Chondrocyte (in vitro differentiated cells): ENCODE measurements around the gene LARGE2. TPM values are rescaled to one million over a fixed set of nuclear protein-coding genes. Genes with fewer than 3 reads are reported as not detected.

Experiments
- DNase-seq: peaks from one replicate; pipeline ENCODE4 v3.0.0; 2021; ENCODE audit warnings: mixed read lengths, low spot score
- H3K27ac Mint-ChIP-seq: one replicate; pipeline ENCODE4 v1.8.0; 2021; ENCODE audit warnings: mild to moderate bottlenecking, moderate library complexity, mixed read lengths; ENCODE audit not compliant: unreplicated experiment
- H3K27me3 Mint-ChIP-seq: 2 replicates; pipeline ENCODE4 v1.8.0; 2021; ENCODE audit warnings: low read depth, mixed read lengths
- H3K36me3 Mint-ChIP-seq: 2 replicates; pipeline ENCODE4 v1.8.0; 2021; ENCODE audit warnings: low read depth, mixed read lengths
- H3K4me1 Mint-ChIP-seq: 2 replicates; pipeline ENCODE4 v1.8.0; 2021; ENCODE audit warnings: low read depth, mild to moderate bottlenecking, mixed read lengths
- H3K4me3 Mint-ChIP-seq: one replicate; pipeline ENCODE4 v1.8.0; 2021; ENCODE audit warnings: mild to moderate bottlenecking, moderate library complexity, mixed read lengths; ENCODE audit not compliant: unreplicated experiment
- H3K9me3 Mint-ChIP-seq: 2 replicates; pipeline ENCODE4 v1.8.0; 2021; ENCODE audit warnings: low read depth, mixed read lengths
- CTCF ChIP-seq: fragments of 200-600 bp; sonication (generic); IDR thresholded peaks from 2 replicates; pipeline ENCODE4 v1.5.0; 2021; ENCODE audit warnings: antibody characterized with exemption, mild to moderate bottlenecking, moderate library complexity
- total RNA-seq: library from RNA; stranded (reverse); gene quantifications from 3 replicates; pipeline ENCODE4 v1.2.1, GENCODE V29; 2021

LARGE2 gene
- total RNA-seq, 1 donor from 2014 or later: not detected

GRCh38 chr11:45939836-45940235 lies 17.4 kb downstream of the LARGE2 start:
- Mint-ChIP-seq H3K36me3 (peaks cover 17% of the 10 kb centered on the region), H3K9me3 (no peaks in the 10 kb centered on the region), H3K4me1 (no peaks in the 10 kb centered on the region), H3K4me3 (no peak overlapping the region), H3K27ac (no peak overlapping the region), H3K27me3 (no peaks in the 10 kb centered on the region)
- DNase-seq: no peak
- TF ChIP-seq CTCF: no peak

- H3K36me3 Mint-ChIP-seq: peaks cover 28% of the 10 kb centered on the region
- no peaks in the 10 kb centered on the region for H3K9me3 Mint-ChIP-seq
- no peak overlapping the region for H3K27ac Mint-ChIP-seq
- H3K4me3 Mint-ChIP-seq: no peak overlapping the region
- no peak for TF ChIP-seq CTCF
- DNase-seq: no peak
- H3K4me1 Mint-ChIP-seq: no peaks in the 10 kb centered on the region
- no peaks in the 10 kb centered on the region for H3K27me3 Mint-ChIP-seq
Measured at GRCh38 chr11:45941285-45941684, 18.8 kb downstream of the LARGE2 start.

- Mint-ChIP-seq H3K4me3 (no peak overlapping the region), H3K27ac (no peak overlapping the region), H3K27me3 (no peaks in the 10 kb centered on the region), H3K9me3 (no peaks in the 10 kb centered on the region), H3K36me3 (peaks cover 29% of the 10 kb centered on the region), H3K4me1 (no peaks in the 10 kb centered on the region)
- DNase-seq: no peak
- no peak for TF ChIP-seq CTCF
Measured at GRCh38 chr11:45942381-45942780, 19.9 kb downstream of the LARGE2 start.

- Mint-ChIP-seq H3K4me1 (peaks cover 7% of the 10 kb centered on the region), H3K4me3 (no peak overlapping the region), H3K27ac (no peak overlapping the region), H3K9me3 (no peaks in the 10 kb centered on the region), H3K36me3 (peaks cover 36% of the 10 kb centered on the region), H3K27me3 (no peaks in the 10 kb centered on the region)
- no peak for TF ChIP-seq CTCF
- DNase-seq: no peak
Measured at GRCh38 chr11:45945397-45945999, 23.0 kb downstream of the LARGE2 start.

GRCh38 chr11:45947885-45948284 lies 25.4 kb downstream of the LARGE2 start:
- DNase-seq: no peak
- no peaks in the 10 kb centered on the region for H3K27me3 Mint-ChIP-seq
- no peaks in the 10 kb centered on the region for H3K9me3 Mint-ChIP-seq
- TF ChIP-seq CTCF: no peak
- peaks cover 7% of the 10 kb centered on the region for H3K4me1 Mint-ChIP-seq
- no peak overlapping the region for H3K27ac Mint-ChIP-seq
- no peak overlapping the region for H3K4me3 Mint-ChIP-seq
- peaks cover 31% of the 10 kb centered on the region for H3K36me3 Mint-ChIP-seq
